HepG2 (cell line): ENCODE measurements around the gene RTN4RL2. TPM values are rescaled to one million over a fixed set of nuclear protein-coding genes. Genes with fewer than 3 reads are reported as not detected.

Experiments used
- BRF2 ChIP-seq: sonication (generic); formaldehyde crosslinking; IDR thresholded peaks from 2 replicates; pipeline ENCODE4 v1.8.1; 2022; ENCODE audit warnings: mild to moderate bottlenecking, missing genetic modification reagents
- E2F5 ChIP-seq: sonication (generic); formaldehyde crosslinking; conservative IDR thresholded peaks from 2 replicates; pipeline ENCODE4 v1.4.0; 2020; ENCODE audit warnings: missing genetic modification reagents
- FOXO1 ChIP-seq: sonication (generic); formaldehyde crosslinking; IDR thresholded peaks from 2 replicates; pipeline ENCODE4 v1.4.0; 2020; ENCODE audit warnings: missing genetic modification reagents
- GABPB1 ChIP-seq: IDR thresholded peaks from 2 replicates; pipeline ENCODE4 v1.6.1; 2016; ENCODE audit warnings: mild to moderate bottlenecking, missing genetic modification reagents, moderate library complexity, missing compliant biosample characterization
- HHEX ChIP-seq: IDR thresholded peaks from 2 replicates; pipeline ENCODE4 v1.6.1; 2016; ENCODE audit warnings: control low read depth
- HNF4G ChIP-seq, 2 experiments: sonication (generic) in 1 of 2; formaldehyde crosslinking in 1 of 2; IDR thresholded peaks; 2 replicates each; pipeline versions ENCODE4 v1.4.0 to v1.6.1; 2011 to 2020; ENCODE audit warnings: borderline replicate concordance in 2 of 2, low read depth in 2 of 2, mild to moderate bottlenecking in 2 of 2, low read length in 1 of 2, missing genetic modification reagents in 1 of 2, moderate library complexity in 1 of 2
- IRF2 ChIP-seq: IDR thresholded peaks from 2 replicates; pipeline ENCODE4 v1.6.1; 2018; ENCODE audit warnings: missing genetic modification reagents, missing compliant biosample characterization
- KDM3A ChIP-seq: IDR thresholded peaks from 2 replicates; pipeline ENCODE4 v1.6.1; 2018; ENCODE audit warnings: low read depth, missing compliant biosample characterization
- MED1 ChIP-seq: sonication (generic); formaldehyde crosslinking; IDR thresholded peaks from 2 replicates; pipeline ENCODE4 v1.4.0; 2020; ENCODE audit warnings: missing genetic modification reagents
- MXD3 ChIP-seq: IDR thresholded peaks from 2 replicates; pipeline ENCODE4 v1.6.1; 2016; ENCODE audit warnings: mild to moderate bottlenecking, missing biosample characterization, missing genetic modification reagents
- RBM22 ChIP-seq: fragments of 200-400 bp; formaldehyde crosslinking; optimal IDR thresholded peaks from 2 replicates; pipeline ENCODE3; 2017; ENCODE audit warnings: mild to moderate bottlenecking, low read length, moderate library complexity
- RFXANK ChIP-seq: IDR thresholded peaks from 2 replicates; pipeline ENCODE4 v1.6.1; 2016
- SAFB2 ChIP-seq: sonication (generic); formaldehyde crosslinking; IDR thresholded peaks from 2 replicates; pipeline ENCODE4 v1.5.1; 2020; ENCODE audit warnings: missing genetic modification reagents, low read depth, mild to moderate bottlenecking, borderline replicate concordance
- SALL2 ChIP-seq: sonication (generic); formaldehyde crosslinking; IDR thresholded peaks from 2 replicates; pipeline ENCODE4 v1.8.1; 2023; ENCODE audit warnings: mild to moderate bottlenecking, missing genetic modification reagents, inconsistent platforms
- ZBTB25 ChIP-seq: IDR thresholded peaks from 2 replicates; pipeline ENCODE4 v1.6.1; 2018; ENCODE audit warnings: missing genetic modification reagents
- ZNF136 ChIP-seq: sonication (generic); formaldehyde crosslinking; IDR thresholded peaks from 2 replicates; pipeline ENCODE4 v1.8.1; 2022; ENCODE audit warnings: low read depth, mild to moderate bottlenecking, moderate library complexity, missing genetic modification reagents
- ZNF281 ChIP-seq: sonication (generic); formaldehyde crosslinking; IDR thresholded peaks from 2 replicates; pipeline ENCODE4 v1.4.0; 2020; ENCODE audit warnings: missing genetic modification reagents, borderline replicate concordance
- ZNF382 ChIP-seq: sonication (generic); formaldehyde crosslinking; IDR thresholded peaks from 2 replicates; pipeline ENCODE4 v1.5.0; 2020; ENCODE audit warnings: missing genetic modification reagents, mild to moderate bottlenecking, borderline replicate concordance
- ZNF567 ChIP-seq: sonication (generic); formaldehyde crosslinking; IDR thresholded peaks from 2 replicates; pipeline ENCODE4 v1.8.1; 2023; ENCODE audit warnings: mild to moderate bottlenecking, missing genetic modification reagents, borderline replicate concordance
- ZNF619 ChIP-seq: sonication (generic); formaldehyde crosslinking; IDR thresholded peaks from 2 replicates; pipeline ENCODE4 v1.4.0; 2020; ENCODE audit warnings: mild to moderate bottlenecking, missing genetic modification reagents
- ZNF740 ChIP-seq: sonication (generic); formaldehyde crosslinking; IDR thresholded peaks from 2 replicates; pipeline ENCODE4 v1.4.0; 2020; ENCODE audit warnings: missing genetic modification reagents
- ZNF746 ChIP-seq: sonication (generic); formaldehyde crosslinking; IDR thresholded peaks from 2 replicates; pipeline ENCODE4 v1.8.0; 2022; ENCODE audit warnings: mild to moderate bottlenecking, missing genetic modification reagents
- ZNF784 ChIP-seq: sonication (generic); formaldehyde crosslinking; IDR thresholded peaks from 2 replicates; pipeline ENCODE4 v1.5.1; 2020; ENCODE audit warnings: missing genetic modification reagents, mild to moderate bottlenecking, borderline replicate concordance
- polyA plus RNA-seq, 8 experiments: library from polyadenylated mRNA; depleted of rRNA in 3 of 8; stranded (reverse) in 7 of 8; unstranded in 1 of 8; fragments of >200 nt; fragmentation: Illumina TruSeq in 4 of 8; extraction: Trizol in 4 of 8; gene quantifications; 2 replicates each; pipeline versions ENCODE4 v1.2.1 to v1.2.3, GENCODE V29; 2011 to 2016; ENCODE audit warnings: low read depth in 4 of 8, missing spikeins in 1 of 8, mixed read lengths in 1 of 8; ENCODE audit not compliant: insufficient read depth in 1 of 8
- total RNA-seq, 5 experiments: library from RNA; depleted of rRNA; stranded (reverse); fragments of >200 nt; fragmentation: Illumina TruSeq; extraction: Trizol; gene quantifications; 2 replicates each; pipeline ENCODE4 v1.2.3, GENCODE V29; 2016; ENCODE audit warnings: low read depth in 1 of 5

Gene RTN4RL2
- total and polyA plus RNA-seq, 2 of the 13 experiments (the other 11 are each of a cell fraction or from before 2014, with no cell fraction given): 1.3 to 4.3 TPM

GRCh38 chr11:57491371-57492061 lies 31.2 kb downstream of the RTN4RL2 start (continued):
- TF ChIP-seq FOXO1 (CRISPR knock-in tag) (no peak), MED1 (CRISPR knock-in tag) (no peak), BRF2 (CRISPR knock-in tag) (no peak), ZNF619 (CRISPR knock-in tag) (0 out of 2 replicates have a peak, but pooled peaks have one; percentile 44), ZNF740 (CRISPR knock-in tag) (peak; percentile 98), GABPB1 (no peak; the same call in 1 of the 2 replicates), E2F5 (CRISPR knock-in tag) (no peak), HHEX (CRISPR knock-in tag) (no peak), ZBTB25 (no peak), ZNF136 (no peak), KDM3A (CRISPR knock-in tag) (no peak), ZNF281 (no peak), IRF2 (no peak), RFXANK (CRISPR knock-in tag) (no peak), RBM22 (peak; percentile 38), ZNF784 (CRISPR knock-in tag) (no peak), ZNF382 (CRISPR knock-in tag) (no peak), ZNF746 (CRISPR knock-in tag) (no peak), ZNF567 (no peak), MXD3 (CRISPR knock-in tag) (no peak), HNF4G (IDR thresholded peaks at IDR 0.05; ENCODE audit: borderline replicate concordance, low read depth, low read length) (no peak), HNF4G (CRISPR knock-in tag; IDR thresholded peaks at IDR 0.05; ENCODE audit: borderline replicate concordance, low read depth) (no peak), SALL2 (CRISPR knock-in tag) (no peak), SAFB2 (CRISPR knock-in tag) (no peak)
